ENCODE data around the gene NCBP2.

GRCh38 chr3:196903740-196904139, 38.6 kb downstream of the NCBP2 start:
- TF ChIP-seq CTCF (IDR thresholded peaks at IDR 0.05) (no peak), POLR2A (IDR thresholded peaks at IDR 0.05) (no peak), EP300 (IDR thresholded peaks at IDR 0.05) (no peak), POLR2AphosphoS5 (IDR thresholded peaks at IDR 0.05) (no peak)
